ENCODE measurements around the gene EWSR1. TPM values are rescaled to one million over a fixed set of nuclear protein-coding genes. Genes with fewer than 3 reads are reported as not detected.

Gene EWSR1
- total RNA-seq, 1 experiment from 2014 or later, result 462 TPM

DNA sequence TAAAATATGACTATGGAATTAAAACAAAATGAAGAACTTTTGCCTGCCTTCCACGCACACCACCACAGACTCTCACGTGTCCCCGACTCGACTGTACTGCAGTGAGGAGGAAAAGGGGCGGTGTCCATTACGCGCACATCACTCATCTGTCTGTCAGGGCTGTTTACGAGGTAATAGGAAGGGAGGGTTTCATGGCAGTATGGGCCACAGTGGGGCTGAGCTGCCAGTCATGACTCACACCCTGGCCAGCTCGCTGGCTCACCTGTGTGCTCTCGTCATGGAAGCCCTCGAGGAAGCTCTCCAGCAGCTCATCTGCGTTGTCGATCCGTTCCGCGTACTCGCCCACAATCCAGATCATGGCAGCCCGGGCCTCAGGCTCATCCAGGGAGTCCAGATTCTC lies 80.9 kb downstream of the EWSR1 start:
- Histone ChIP-seq H3K18ac (ENCODE audit: insufficient read length, low read depth, low read length) (no peak overlapping the region), H3K9me3 (ENCODE audit: control insufficient read depth, low read depth, low read length) (no peaks in the 10 kb centered on the region), H3K23ac (ENCODE audit: insufficient read length, low read depth, low read length) (no peak overlapping the region), H2BK120ac (ENCODE audit: low read depth, low read length, poor library complexity, severe bottlenecking) (no peak overlapping the region), H3K79me1 (ENCODE audit: insufficient read depth, low read depth, low read length, poor library complexity, severe bottlenecking) (no peaks in the 10 kb centered on the region), H2BK20ac (ENCODE audit: low read depth, low read length, poor library complexity, severe bottlenecking) (no peak overlapping the region), H3K27me3 (ENCODE audit: insufficient read depth, low read length) (no peaks in the 10 kb centered on the region), H2BK15ac (ENCODE audit: low read depth, low read length) (no peak overlapping the region), H4K20me1 (ENCODE audit: control insufficient read depth, insufficient read depth, insufficient read length) (no peaks in the 10 kb centered on the region), H2BK12ac (ENCODE audit: insufficient read length, low read depth, low read length) (no peak overlapping the region), H3K4ac (ENCODE audit: low read depth, low read length) (no peak overlapping the region), H3K23me2 (ENCODE audit: insufficient read length, low read depth, low read length, poor library complexity, severe bottlenecking) (no peaks in the 10 kb centered on the region), H3K9ac (ENCODE audit: extremely low read depth, insufficient read length, low read length) (no peak overlapping the region), H3T11ph (ENCODE audit: low read length) (no peak overlapping the region), H3K56ac (ENCODE audit: insufficient read length, low read depth, low read length) (no peak overlapping the region), H4K91ac (ENCODE audit: insufficient read length, low read depth, low read length) (no peak overlapping the region), H3K14ac (ENCODE audit: insufficient read depth, low read length) (no peak overlapping the region; the same call in 1 of the 2 replicates), H2BK5ac (ENCODE audit: insufficient read length, low read length) (no peak overlapping the region), H4K5ac (ENCODE audit: insufficient read length, low read depth, low read length) (no peak overlapping the region), H2AK5ac (ENCODE audit: insufficient read length, low read length) (no peak overlapping the region), H2AFZ (ENCODE audit: low read length) (no peak overlapping the region), H3K79me2 (ENCODE audit: insufficient read depth, low read length) (no peaks in the 10 kb centered on the region), H4K8ac (replicated peaks; ENCODE audit: insufficient read length, low read depth, low read length) (no peak overlapping the region), H3K4me2 (ENCODE audit: insufficient read depth, insufficient read length, low read length) (no peak overlapping the region), H3K27ac (ENCODE audit: insufficient read length, low read depth, low read length) (no peak overlapping the region), H3K4me1 (ENCODE audit: insufficient read depth, low read length) (no peaks in the 10 kb centered on the region)
- Mint-ChIP-seq H3K36me3 (ENCODE audit: insufficient read depth in 1 of 3, low read depth in 3 of 3) (peaks cover 20 to 94% (median 54%) of the 10 kb centered on the region in 3 experiments), H3K4me1 (no peaks in the 10 kb centered on the region), H3K27ac (no peak overlapping the region), H3K4me3 (no peak overlapping the region), H3K9me3 (no peaks in the 10 kb centered on the region), H3K27me3 (ENCODE audit: low read depth) (no peaks in the 10 kb centered on the region)
- WGBS (ENCODE audit: extremely low coverage, insufficient read length, low lambda C conversion rate), result no CpG with 5 or more reads among the region's 18 CpGs
- no peak for TF ChIP-seq CTCF (conservative IDR thresholded peaks at IDR 0.05)
- no peak for DNase-seq

Small RNA genes within 50 kb of the gene (microRNA-seq; reads per million reads assigned to microRNA genes)
- 1.2 reads per million, percentile 3 among the genes with 10 or more reads in this experiment for gene MIR3653 (ENCODE audit: borderline microRNAs expressed)

Other genes with a start within 250 kb of the EWSR1 start
- gene C22orf31, start 206.4 kb upstream of the EWSR1 start, total RNA-seq (2021), result not detected in 2 replicates
- gene KREMEN1, start 195.2 kb upstream of the EWSR1 start, total RNA-seq (2021), result 2.4 and 2.6 TPM in 2 replicates
- 4.5 and 5.4 TPM in 2 replicates for gene EMID1, start 62.4 kb upstream of the EWSR1 start, total RNA-seq (2021)
- gene RHBDD3, start 287 bp upstream of the EWSR1 start, total RNA-seq (2021), result 92.9 and 99.7 TPM in 2 replicates
- 8.0 and 8.1 TPM in 2 replicates for gene GAS2L1, start 38.4 kb downstream of the EWSR1 start, total RNA-seq (2021)
- gene RASL10A, start 47.4 kb downstream of the EWSR1 start, total RNA-seq (2021), result 0.90 and 0.92 TPM in 2 replicates
- 64.0 and 67.4 TPM in 2 replicates for gene AP1B1, start 120.3 kb downstream of the EWSR1 start, total RNA-seq (2021)
- not detected in 2 replicates for gene RFPL1, start 170.3 kb downstream of the EWSR1 start, total RNA-seq (2021)
- gene NEFH, start 211.9 kb downstream of the EWSR1 start, total RNA-seq (2021), result 5.7 and 5.8 TPM in 2 replicates